OCI-LY7 (cell line): ENCODE data around the gene CHCHD1. TPM values are rescaled to one million over a fixed set of nuclear protein-coding genes. Genes with fewer than 3 reads are reported as not detected.
"Not testable (repeated sequence)": the region's sequence is repeated elsewhere in the genome, so short reads cannot be mapped to it uniquely, and the experiment has no call there.

Experiments
- BruUV-seq: library from RNA; stranded (reverse); fragments of 400-500 nt; replicated peaks from 2 replicates; lab custom pipeline; 2021; lab: Mats Ljungman, UMichigan
- CTCF ChIA-PET: fragments of 300-600 bp; sonication (Branson Sonifier 250); formaldehyde crosslinking; loops from one replicate; lab custom pipeline; 2022; ENCODE audit warnings: antibody characterized with exemption; ENCODE audit not compliant: unreplicated experiment; lab: Charles Lee
- POLR2A ChIA-PET: fragments of 300-600 bp; sonication (Branson Sonifier 250); formaldehyde crosslinking; loops from one replicate; lab custom pipeline; 2022; ENCODE audit warnings: antibody characterized with exemption; lab: Charles Lee
- DNase-seq: peaks from one replicate; pipeline ENCODE4 v3.0.0-alpha.2; 2015; ENCODE audit warnings: low spot score
- H2AFZ ChIP-seq: fragments of 200-600 bp; sonication (generic), shearing (Covaris generic); 2 replicates; pipeline ENCODE4 v1.6.1; 2014; ENCODE audit warnings: mild to moderate bottlenecking, antibody characterized with exemption, low read length, moderate library complexity
- H3K27ac ChIP-seq: fragments of 200-600 bp; sonication (generic); 2 replicates; pipeline ENCODE4 v1.5.1; 2014; ENCODE audit warnings: mixed run types, low read depth, mild to moderate bottlenecking, moderate library complexity, low read length, inconsistent platforms; ENCODE audit not compliant: poor library complexity, severe bottlenecking
- H3K36me3 ChIP-seq: fragments of 200-600 bp; sonication (generic); 2 replicates; pipeline ENCODE4 v1.6.1; 2014; ENCODE audit warnings: mild to moderate bottlenecking, antibody characterized with exemption, low read length, moderate library complexity, mixed read lengths; ENCODE audit not compliant: insufficient read depth
- H3K4me1 ChIP-seq: fragments of 200-600 bp; sonication (generic); 2 replicates; pipeline ENCODE4 v1.5.1; 2014; ENCODE audit warnings: mild to moderate bottlenecking, low read length; ENCODE audit not compliant: insufficient read depth, poor library complexity, severe bottlenecking
- H3K4me2 ChIP-seq: fragments of 200-600 bp; sonication (generic); 2 replicates; pipeline ENCODE4 v1.6.1; 2014; ENCODE audit warnings: mild to moderate bottlenecking, low read length
- H3K4me3 ChIP-seq: fragments of 200-600 bp; sonication (generic); 2 replicates; pipeline ENCODE4 v1.5.1; 2014; ENCODE audit warnings: mild to moderate bottlenecking, low read depth, low read length; ENCODE audit not compliant: poor library complexity, severe bottlenecking
- H3K79me2 ChIP-seq: fragments of 200-600 bp; sonication (generic); 2 replicates; pipeline ENCODE4 v1.6.1; 2016; ENCODE audit warnings: low read depth, mild to moderate bottlenecking, low read length, moderate library complexity, mixed read lengths; ENCODE audit not compliant: insufficient read depth
- H3K9me2 ChIP-seq: fragments of 200-600 bp; sonication (generic); 2 replicates; pipeline ENCODE4 v1.6.1; 2016; ENCODE audit warnings: mild to moderate bottlenecking, low read length, mixed read lengths; ENCODE audit not compliant: insufficient read depth
- H3K9me3 ChIP-seq: fragments of 200-600 bp; sonication (generic); 2 replicates; pipeline ENCODE4 v1.6.1; 2014; ENCODE audit warnings: mild to moderate bottlenecking, mixed run types, low read length, mixed read lengths
- H4K20me1 ChIP-seq: fragments of 200-600 bp; sonication (generic); 2 replicates; pipeline ENCODE4 v1.6.1; 2014; ENCODE audit warnings: mild to moderate bottlenecking, antibody characterized with exemption, low read length, moderate library complexity, mixed read lengths; ENCODE audit not compliant: insufficient read depth
- CTCF ChIP-seq: fragments of 200-600 bp; sonication (generic); conservative IDR thresholded peaks from 2 replicates; pipeline ENCODE4 v1.5.1; 2014; ENCODE audit warnings: mild to moderate bottlenecking, antibody characterized with exemption, low read length, moderate library complexity, mixed read lengths
- EZH2phosphoT487 ChIP-seq: fragments of 200-600 bp; sonication (generic); IDR thresholded peaks from 2 replicates; pipeline ENCODE4 v1.6.1; 2018; ENCODE audit warnings: low read depth, borderline replicate concordance, mild to moderate bottlenecking, mixed run types, antibody characterized with exemption, low read length, moderate library complexity, mixed read lengths
- intact Hi-C: fragments of 100-400 bp; cut with micrococcal nuclease; formaldehyde crosslinking; loops from one replicate; pipeline ENCODE4 v1.10.0; 2022; ENCODE audit not compliant: unreplicated experiment
- total RNA-seq, 2 experiments: library from RNA; depleted of rRNA in 1 of 2; stranded (reverse); fragments of >200 nt in 1 of 2; shearing (Covaris generic) in 1 of 2; gene quantifications; 2 replicates each; pipeline ENCODE4 v1.2.3, GENCODE V29; 2014 to 2022

CHCHD1 gene
- total RNA-seq, 2 experiments from 2014 or later, result 36.6 to 55.6 TPM

DNA sequence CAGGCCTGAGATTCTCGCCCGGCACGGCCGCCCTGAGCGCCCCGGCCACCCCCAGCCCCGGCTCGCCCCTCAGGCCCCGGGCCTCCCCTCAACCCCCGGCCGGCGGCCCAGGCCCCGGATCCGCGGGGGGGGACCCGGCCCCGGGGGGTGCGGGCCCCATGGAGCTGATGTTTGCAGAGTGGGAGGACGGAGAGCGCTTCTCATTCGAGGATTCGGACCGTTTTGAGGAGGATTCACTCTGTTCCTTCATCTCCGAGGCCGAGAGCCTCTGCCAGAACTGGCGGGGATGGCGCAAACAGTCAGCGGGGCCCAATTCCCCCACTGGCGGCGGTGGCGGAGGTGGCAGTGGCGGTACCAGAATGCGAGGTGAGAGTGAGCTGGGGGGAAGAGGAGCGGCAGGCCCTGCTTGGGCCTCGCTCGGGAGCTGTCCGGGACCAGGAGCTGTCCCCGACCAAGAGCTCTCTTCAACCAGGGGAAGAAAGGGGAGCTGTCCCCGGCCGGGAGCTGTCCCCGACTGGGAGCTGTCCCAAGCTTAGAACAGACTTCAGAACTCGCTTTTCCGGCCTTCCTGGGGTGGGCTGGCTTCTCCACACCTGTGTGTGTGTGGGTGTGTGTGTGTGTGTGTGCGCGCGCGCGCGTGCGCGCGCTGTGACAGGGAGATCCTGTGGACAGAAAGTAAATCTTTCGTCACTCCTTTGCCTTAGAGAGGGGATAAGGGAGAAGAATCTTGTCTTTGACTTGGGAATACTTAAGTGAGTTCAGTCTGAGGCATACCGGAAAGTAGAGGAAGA is 4.1 kb downstream of the CHCHD1 start:
- TF ChIP-seq EZH2phosphoT487 (no peak), CTCF (peak; percentile 34; the same call in 1 of the 2 replicates)
- H3K4me3 ChIP-seq, result peak overlapping the region; percentile 83
- no peaks in the 10 kb centered on the region for H3K9me3 ChIP-seq
- peak overlapping the region; percentile 67 for H3K27ac ChIP-seq
- peaks cover 26% of the 10 kb centered on the region for H3K4me1 ChIP-seq
- H3K36me3 ChIP-seq, result peaks cover 12% of the 10 kb centered on the region; the same call in 1 of the 2 replicates
- peak overlapping the region; percentile 89 for H3K4me2 ChIP-seq
- intact Hi-C loops, result loop anchor here (1.0 kb wide), 1 partner anchor 25 kb away; the partner anchor contains the start of gene NDST2
- POLR2A ChIA-PET, result interaction anchor here (0.8 to 2.1 kb wide), 7 partner anchors 9 to 55 kb away, joined by 3 to 14 read pairs (median 5); no protein-coding TSS in a partner anchor
- peaks cover 48% of the 10 kb centered on the region for H3K79me2 ChIP-seq
- no peaks in the 10 kb centered on the region for H3K9me2 ChIP-seq
- peak overlapping the region; percentile 37; the same call in 1 of the 2 replicates for H2AFZ ChIP-seq
- H4K20me1 ChIP-seq, result peaks cover 12% of the 10 kb centered on the region; the same call in 1 of the 2 replicates
- peak; percentile 54 for DNase-seq
- CTCF ChIA-PET, result interaction anchor here (0.6 to 1.3 kb wide), 4 partner anchors 9 to 93 kb away, joined by 3 to 5 read pairs (median 4); a partner anchor contains a TSS
- no TSS peak for BruUV-seq

DNA sequence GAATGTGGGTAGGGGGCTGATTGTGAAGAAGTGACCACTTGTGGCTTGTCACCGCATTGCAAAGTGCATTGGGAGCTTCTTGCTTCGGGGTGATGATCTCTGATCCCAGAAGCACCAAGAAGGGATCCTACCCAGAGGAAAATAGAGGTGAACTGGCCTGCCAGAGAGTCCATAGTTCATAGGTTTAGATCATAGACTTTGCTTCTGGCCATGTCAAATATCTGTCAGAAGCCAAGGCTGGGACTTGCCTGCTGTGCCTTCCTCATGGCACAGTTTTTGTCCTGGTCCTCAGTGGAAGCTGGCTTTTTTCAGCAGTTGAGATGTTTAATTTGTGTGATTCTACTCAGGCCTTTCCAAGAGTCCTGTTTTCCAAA is 4.7 kb downstream of the CHCHD1 start:
- Histone ChIP-seq H3K27ac (peak overlapping the region; percentile 67), H4K20me1 (peaks cover 12% of the 10 kb centered on the region; the same call in 1 of the 2 replicates), H3K79me2 (peaks cover 43% of the 10 kb centered on the region), H2AFZ (peak overlapping the region; percentile 37; the same call in 1 of the 2 replicates), H3K4me3 (peak overlapping the region; percentile 83), H3K36me3 (peaks cover 17% of the 10 kb centered on the region; the same call in 1 of the 2 replicates), H3K4me2 (peak overlapping the region; percentile 89), H3K4me1 (peaks cover 23% of the 10 kb centered on the region), H3K9me3 (no peaks in the 10 kb centered on the region), H3K9me2 (no peaks in the 10 kb centered on the region)
- POLR2A ChIA-PET, result interaction anchor here (0.8 to 2.1 kb wide), 7 partner anchors 8 to 56 kb away, joined by 3 to 14 read pairs (median 5); no protein-coding TSS in a partner anchor
- no TSS peak for BruUV-seq
- TF ChIP-seq CTCF, result no peak
- no peak for TF ChIP-seq EZH2phosphoT487
- intact Hi-C loops, result no loop called here
- CTCF ChIA-PET, result interaction anchor here (1.0 to 1.3 kb wide), 2 partner anchors 13 to 14 kb away, joined by 4 to 5 read pairs; a partner anchor contains a TSS
- no peak for DNase-seq

- H2AFZ ChIP-seq, H3K9me3 ChIP-seq, H3K27ac ChIP-seq, H3K9me2 ChIP-seq, H3K4me3 ChIP-seq, intact Hi-C loops, BruUV-seq, DNase-seq: not testable (repeated sequence)
- peak overlapping the region; percentile 89; the same call in 1 of the 2 replicates for H3K4me2 ChIP-seq
- H4K20me1 ChIP-seq, result peaks cover 12% of the 10 kb centered on the region; the same call in 1 of the 2 replicates
- H3K4me1 ChIP-seq, result peaks cover 23% of the 10 kb centered on the region
- ChIA-PET POLR2A (interaction anchor here (0.6 to 2.1 kb wide), 5 partner anchors 7 to 23 kb away, joined by 3 to 14 read pairs (median 5); no protein-coding TSS in a partner anchor), CTCF (interaction anchor here (1.3 kb wide), 1 partner anchor 15 kb away, joined by 5 read pairs; a partner anchor contains a TSS)
- peaks cover 25% of the 10 kb centered on the region; the same call in 1 of the 2 replicates for H3K36me3 ChIP-seq
- H3K79me2 ChIP-seq, result peaks cover 40% of the 10 kb centered on the region
Measured at GRCh38 chr10:73787031-73787800, 5.4 kb downstream of the CHCHD1 start.
